ENCODE results near the gene DNAH8. TPM values are rescaled to one million over a fixed set of nuclear protein-coding genes. Genes with fewer than 3 reads are reported as not detected.

DNAH8 gene
- total RNA-seq, 1 experiment from 2014 or later = 0.15 TPM

DNA sequence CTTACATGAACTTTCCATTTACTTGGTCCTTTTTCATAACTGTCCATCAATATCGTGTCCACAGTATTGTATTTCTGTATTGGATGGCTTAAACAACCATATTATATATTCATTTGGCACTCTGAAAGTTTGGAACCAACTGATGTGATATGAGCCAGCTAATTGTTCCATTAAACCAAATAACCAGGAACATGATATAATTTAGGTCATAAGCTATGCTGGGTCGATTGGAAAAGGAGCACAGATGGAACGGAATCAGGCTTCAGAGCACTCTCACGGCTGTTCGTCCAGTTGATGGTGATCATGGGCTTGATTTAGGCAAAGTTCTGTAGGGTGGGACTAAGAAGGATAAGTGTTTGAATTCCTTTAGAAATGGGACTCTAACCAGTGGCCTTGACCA, 142.7 kb downstream of the DNAH8 start:
- no peak overlapping the region for H3K9ac ChIP-seq (ENCODE audit: low read length)
- H3K36me3 ChIP-seq (ENCODE audit: low read depth, low read length) = no peaks in the 10 kb centered on the region
- H3F3A ChIP-seq (ENCODE audit: low read length, unreplicated experiment) = no peaks in the 10 kb centered on the region
- intact Hi-C loops (cut with micrococcal nuclease) = no loop called here
- no peak overlapping the region for H3K27ac ChIP-seq (ENCODE audit: low read length)
- no peaks in the 10 kb centered on the region for H3K9me2 ChIP-seq (replicated peaks; ENCODE audit: low read length)
- TF ChIP-seq EZH2phosphoT487 (IDR thresholded peaks at IDR 0.05; ENCODE audit: borderline replicate concordance, low read length) (no peak), CTCF (conservative IDR thresholded peaks at IDR 0.05; ENCODE audit: low read depth, low read length) (no peak), EZH2 (IDR thresholded peaks at IDR 0.05; ENCODE audit: low read length, unreplicated experiment) (no peak)
- H3K4me1 ChIP-seq (ENCODE audit: insufficient read depth, low read length) = no peaks in the 10 kb centered on the region
- ATAC-seq = no peak
- H2AFZ ChIP-seq (ENCODE audit: low read length) = no peak overlapping the region
- no peaks in the 10 kb centered on the region for H4K20me1 ChIP-seq (ENCODE audit: low read length)
- H3K9me3 ChIP-seq (ENCODE audit: low read length) = no peaks in the 10 kb centered on the region
- no peak overlapping the region for H3K4me2 ChIP-seq (ENCODE audit: low read length)
- BruUV-seq (replicated peaks) = no TSS peak
- peaks cover 8% of the 10 kb centered on the region; the same call in 1 of the 2 replicates for H3K27me3 ChIP-seq (ENCODE audit: low read length)
- no peaks in the 10 kb centered on the region for H3K79me2 ChIP-seq (ENCODE audit: low read length)
- DNase-seq = no peak
- no peak overlapping the region for H3K4me3 ChIP-seq (ENCODE audit: low read length)
- POLR2A ChIA-PET (ENCODE audit: unreplicated experiment) = no interaction called here
- CTCF ChIA-PET = no interaction called here

- Histone ChIP-seq H2AFZ (ENCODE audit: low read length) (no peak overlapping the region), H3K9me2 (replicated peaks; ENCODE audit: low read length) (no peaks in the 10 kb centered on the region), H3K9ac (ENCODE audit: low read length) (no peak overlapping the region), H3K9me3 (ENCODE audit: low read length) (no peaks in the 10 kb centered on the region), H3K27ac (ENCODE audit: low read length) (no peak overlapping the region), H3K4me1 (ENCODE audit: insufficient read depth, low read length) (no peaks in the 10 kb centered on the region), H3F3A (ENCODE audit: low read length, unreplicated experiment) (no peaks in the 10 kb centered on the region), H3K79me2 (ENCODE audit: low read length) (no peaks in the 10 kb centered on the region), H3K4me2 (ENCODE audit: low read length) (no peak overlapping the region), H4K20me1 (ENCODE audit: low read length) (no peaks in the 10 kb centered on the region), H3K4me3 (ENCODE audit: low read length) (no peak overlapping the region), H3K36me3 (ENCODE audit: low read depth, low read length) (no peaks in the 10 kb centered on the region), H3K27me3 (ENCODE audit: low read length) (peaks cover 8% of the 10 kb centered on the region; the same call in 1 of the 2 replicates)
- BruUV-seq (replicated peaks) = no TSS peak
- no peak for DNase-seq
- intact Hi-C loops (cut with micrococcal nuclease) = no loop called here
- TF ChIP-seq CTCF (conservative IDR thresholded peaks at IDR 0.05; ENCODE audit: low read depth, low read length) = no peak
- TF ChIP-seq EZH2 (IDR thresholded peaks at IDR 0.05; ENCODE audit: low read length, unreplicated experiment) = no peak
- TF ChIP-seq EZH2phosphoT487 (IDR thresholded peaks at IDR 0.05; ENCODE audit: borderline replicate concordance, low read length) = no peak
- no peak for ATAC-seq
- POLR2A ChIA-PET (ENCODE audit: unreplicated experiment) = no interaction called here
- CTCF ChIA-PET = no interaction called here
Measured at GRCh38 chr6:38860041-38860440, 144.9 kb downstream of the DNAH8 start.

DNA sequence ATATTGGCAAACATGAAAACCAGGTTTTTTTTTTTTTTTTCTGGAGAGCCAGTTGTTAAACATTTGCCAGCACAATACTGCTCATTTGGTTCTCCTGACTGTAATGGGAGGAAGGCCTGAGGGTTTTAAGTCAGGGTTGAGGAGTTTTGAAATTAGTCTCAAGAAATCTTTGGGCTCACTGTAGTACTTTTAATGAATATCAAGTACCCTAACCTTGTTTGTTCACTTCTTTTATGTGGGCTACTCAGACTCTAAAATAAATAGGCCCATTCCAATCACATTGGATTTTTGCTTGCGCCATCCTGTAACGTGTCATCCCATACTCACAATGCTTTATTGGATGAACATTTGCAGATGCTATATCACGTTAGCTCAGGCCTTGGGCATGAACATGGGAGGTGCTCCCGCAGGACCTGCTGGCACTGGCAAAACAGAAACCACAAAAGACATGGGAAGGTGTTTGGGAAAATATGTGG, 146.9 kb downstream of the DNAH8 start:
- ChIA-PET POLR2A (ENCODE audit: unreplicated experiment) (interaction anchor here (0.6 kb wide), 1 partner anchor 13 kb away, joined by 3 read pairs; no protein-coding TSS in a partner anchor), CTCF (no interaction called here)
- Histone ChIP-seq H3K9me2 (replicated peaks; ENCODE audit: low read length) (no peaks in the 10 kb centered on the region), H2AFZ (ENCODE audit: low read length) (no peak overlapping the region), H3K9ac (ENCODE audit: low read length) (no peak overlapping the region), H4K20me1 (ENCODE audit: low read length) (no peaks in the 10 kb centered on the region), H3K27ac (ENCODE audit: low read length) (no peak overlapping the region), H3K9me3 (ENCODE audit: low read length) (no peaks in the 10 kb centered on the region), H3K4me2 (ENCODE audit: low read length) (no peak overlapping the region), H3K79me2 (ENCODE audit: low read length) (no peaks in the 10 kb centered on the region), H3K4me1 (ENCODE audit: insufficient read depth, low read length) (no peaks in the 10 kb centered on the region), H3F3A (ENCODE audit: low read length, unreplicated experiment) (no peaks in the 10 kb centered on the region), H3K27me3 (ENCODE audit: low read length) (peaks cover 5% of the 10 kb centered on the region; the same call in 1 of the 2 replicates), H3K4me3 (ENCODE audit: low read length) (no peak overlapping the region), H3K36me3 (ENCODE audit: low read depth, low read length) (no peaks in the 10 kb centered on the region)
- intact Hi-C loops (cut with micrococcal nuclease) = no loop called here
- ATAC-seq (no peak), DNase-seq (peak; percentile 17)
- TF ChIP-seq EZH2 (IDR thresholded peaks at IDR 0.05; ENCODE audit: low read length, unreplicated experiment) (no peak), CTCF (conservative IDR thresholded peaks at IDR 0.05; ENCODE audit: low read depth, low read length) (no peak), EZH2phosphoT487 (IDR thresholded peaks at IDR 0.05; ENCODE audit: borderline replicate concordance, low read length) (no peak)
- no TSS peak for BruUV-seq (replicated peaks)
